Spleen (tissue), 11 donors: ENCODE results near the gene TACC3. TPM values are rescaled to one million over a fixed set of nuclear protein-coding genes. Genes with fewer than 3 reads are reported as not detected.

Experiments used
- DNase-seq: peaks from one replicate; pipeline ENCODE4 v3.0.0-alpha.2; 2020
- H3K27ac ChIP-seq, 8 donors: fragments of 200-600 bp; sonication (generic) in 7 of 8; 1 replicate in 4 of 8; 2 replicates in 4 of 8; pipeline versions ENCODE4 v1.5.0 to v1.8.0; 2016 to 2021; ENCODE audit warnings: inconsistent platforms in 4 of 8, mild to moderate bottlenecking in 4 of 8, moderate library complexity in 1 of 8
- H3K27me3 ChIP-seq, 7 donors: fragments of 200-600 bp; sonication (generic) in 6 of 7; replicated peaks in 1 of 7; 1 replicate in 4 of 7; 2 replicates in 3 of 7; pipeline versions ENCODE4 v1.5.0 to v1.8.0; 2016 to 2021; ENCODE audit warnings: inconsistent platforms in 3 of 7, mild to moderate bottlenecking in 1 of 7
- H3K36me3 ChIP-seq, 6 donors: fragments of 200-600 bp; sonication (generic) in 5 of 6; 1 replicate in 4 of 6; 2 replicates in 2 of 6; pipeline versions ENCODE4 v1.5.0 to v1.8.0; 2016 to 2021; ENCODE audit warnings: inconsistent platforms in 2 of 6
- H3K4me1 ChIP-seq, 6 donors: fragments of 200-600 bp; sonication (generic) in 5 of 6; 1 replicate in 3 of 6; 2 replicates in 3 of 6; pipeline versions ENCODE4 v1.5.0 to v1.8.0; 2016 to 2021; ENCODE audit warnings: inconsistent platforms in 3 of 6
- H3K4me3 ChIP-seq, 8 donors: fragments of 200-600 bp; sonication (generic) in 7 of 8; 1 replicate in 4 of 8; 2 replicates in 4 of 8; pipeline versions ENCODE4 v1.5.0 to v1.8.0; 2016 to 2021; ENCODE audit warnings: inconsistent platforms in 4 of 8, mild to moderate bottlenecking in 4 of 8, moderate library complexity in 2 of 8
- H3K9me3 ChIP-seq, 8 donors: fragments of 200-600 bp; sonication (generic) in 7 of 8; 1 replicate in 4 of 8; 2 replicates in 4 of 8; pipeline versions ENCODE4 v1.5.0 to v1.8.0; 2016 to 2021; ENCODE audit warnings: inconsistent platforms in 4 of 8
- POLR2A ChIP-seq, 3 donors: fragments of 450-650 bp; IDR thresholded peaks; one replicate each; pipeline ENCODE4 v1.5.1; 2017; ENCODE audit warnings: antibody characterized with exemption in 3 of 3, mild to moderate bottlenecking in 1 of 3
- POLR2AphosphoS5 ChIP-seq, 3 donors: sonication (generic); formaldehyde crosslinking; IDR thresholded peaks; one replicate each; pipeline ENCODE4 v1.5.1; 2017; ENCODE audit warnings: antibody characterized with exemption in 3 of 3
- WGBS, 5 donors: extraction: QIAGEN DNeasy Blood & Tissue Kit in 3 of 5; methylation state at CpG; one replicate each; pipeline versions ENCODE4 v1.1.5 to v1.1.7; 2013 to 2018; 5-methylcytosine and 5-hydroxymethylcytosine counted together
- intact Hi-C: fragments of 100-400 bp; cut with DNase I; formaldehyde crosslinking; loops from one replicate; pipeline ENCODE4 v1.15.0; 2023; ENCODE audit warnings: low total_unique reads
- polyA plus RNA-seq, 3 donors: library from polyadenylated mRNA; stranded (reverse); fragments of 200-250 nt; gene quantifications; one replicate each; pipeline ENCODE4 v1.2.1, GENCODE V29; 2013
- total RNA-seq, 7 donors: library from RNA; depleted of rRNA in 3 of 7; stranded (reverse); fragments of >200 nt in 3 of 7; fragmentation: NEBNext Ultra II Directional in 4 of 7; extraction: Animal tissue kit (Norgen Biotek cat#: 25700) in 4 of 7; gene quantifications; one replicate each; pipeline versions ENCODE4 v1.1.0 to v1.2.1, GENCODE V29; 2016 to 2021
- TF ChIP-seq, protein P1 (sequence below), 11 experiments: fragments of 200-600 bp in 7 of 11; fragments of 450-650 bp in 4 of 11; sonication (generic) in 4 of 11; IDR thresholded peaks in 8 of 11; conservative IDR thresholded peaks in 3 of 11; 1 replicate in 7 of 11; 2 replicates in 4 of 11; pipeline versions ENCODE4 v1.4.0 to v1.8.0; 2016 to 2021; ENCODE audit warnings: antibody characterized with exemption in 11 of 11, inconsistent platforms in 4 of 11, mild to moderate bottlenecking in 1 of 11
- donor health status: healthy with polysubstance abuse.
- donor health status: DM: no; HTN: no; CAD: no; lungs with moderate emphysema.
- donor health status: DM: no; HTN: no; CAD: no.
- donor health status: Bipolar disorder and iron deficiency.
- donor health status: healthy.
- donor health status: DM: no; HTN: no; CAD: no.
- donor health status: DM: yes; HTN: yes; CAD: no.

The TACC3 gene
- total and polyA plus RNA-seq, 10 donors = 33.3 to 84.4 (median 53.4) TPM

GRCh38 chr4:1745697-1746096 is 24.4 kb downstream of the TACC3 start:
- no peak for DNase-seq
- TF ChIP-seq POLR2AphosphoS5 (IDR thresholded peaks at IDR 0.05) (no peak), POLR2A (IDR thresholded peaks at IDR 0.05) (no peak)
- TF ChIP-seq, protein P1, sequence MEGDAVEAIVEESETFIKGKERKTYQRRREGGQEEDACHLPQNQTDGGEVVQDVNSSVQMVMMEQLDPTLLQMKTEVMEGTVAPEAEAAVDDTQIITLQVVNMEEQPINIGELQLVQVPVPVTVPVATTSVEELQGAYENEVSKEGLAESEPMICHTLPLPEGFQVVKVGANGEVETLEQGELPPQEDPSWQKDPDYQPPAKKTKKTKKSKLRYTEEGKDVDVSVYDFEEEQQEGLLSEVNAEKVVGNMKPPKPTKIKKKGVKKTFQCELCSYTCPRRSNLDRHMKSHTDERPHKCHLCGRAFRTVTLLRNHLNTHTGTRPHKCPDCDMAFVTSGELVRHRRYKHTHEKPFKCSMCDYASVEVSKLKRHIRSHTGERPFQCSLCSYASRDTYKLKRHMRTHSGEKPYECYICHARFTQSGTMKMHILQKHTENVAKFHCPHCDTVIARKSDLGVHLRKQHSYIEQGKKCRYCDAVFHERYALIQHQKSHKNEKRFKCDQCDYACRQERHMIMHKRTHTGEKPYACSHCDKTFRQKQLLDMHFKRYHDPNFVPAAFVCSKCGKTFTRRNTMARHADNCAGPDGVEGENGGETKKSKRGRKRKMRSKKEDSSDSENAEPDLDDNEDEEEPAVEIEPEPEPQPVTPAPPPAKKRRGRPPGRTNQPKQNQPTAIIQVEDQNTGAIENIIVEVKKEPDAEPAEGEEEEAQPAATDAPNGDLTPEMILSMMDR (IDR thresholded peaks at IDR 0.05 in 8 of 11, conservative IDR thresholded peaks at IDR 0.05 in 3 of 11) = no peak
- Histone ChIP-seq H3K27ac (no peak overlapping the region), H3K9me3 (no peaks in the 10 kb centered on the region), H3K4me3 (no peak overlapping the region), H3K4me1 (peaks cover 4 to 15% (median 8%) of the 10 kb centered on the region in 6 donors), H3K27me3 (peaks cover 0 to 17% (median 0%) of the 10 kb centered on the region in 7 donors), H3K36me3 (peaks cover 4 to 54% (median 39%) of the 10 kb centered on the region in 6 donors)
- 70 to 87% (median 79%) methylated on average over 9 to 12 of the region's 12 CpGs for whole genome bisulfite sequencing, 5 donors
- intact Hi-C loops = loop anchor here (5.0 kb wide), 2 partner anchors 67 to 152 kb away; no protein-coding TSS in a partner anchor

GRCh38 chr4:1746265-1746691 is 25.0 kb downstream of the TACC3 start:
- Histone ChIP-seq H3K36me3 (peaks cover 4 to 48% (median 33%) of the 10 kb centered on the region in 6 donors), H3K4me3 (no peak overlapping the region), H3K9me3 (no peaks in the 10 kb centered on the region), H3K4me1 (peaks cover 4 to 16% (median 9%) of the 10 kb centered on the region in 6 donors), H3K27me3 (peaks cover 0 to 17% (median 0%) of the 10 kb centered on the region in 7 donors), H3K27ac (no peak overlapping the region)
- intact Hi-C loops = loop anchor here (5.0 kb wide), 2 partner anchors 66 to 151 kb away; no protein-coding TSS in a partner anchor
- 3 to 24% (median 16%) methylated on average over 9 to 17 of the region's 17 CpGs for WGBS, 5 donors
- peak in 2 of 3 donors; percentile 37 to 70 for TF ChIP-seq POLR2AphosphoS5 (IDR thresholded peaks at IDR 0.05)
- no peak for TF ChIP-seq POLR2A (IDR thresholded peaks at IDR 0.05)
- TF ChIP-seq, protein P1 (IDR thresholded peaks at IDR 0.05 in 8 of 11, conservative IDR thresholded peaks at IDR 0.05 in 3 of 11) = peak; percentile 67 to 91 (median 83)
- peak; percentile 93 for DNase-seq

GRCh38 chr4:1746919-1747602 is 25.7 kb downstream of the TACC3 start:
- 85 to 89% (median 88%) methylated on average over 22 to 33 of the region's 33 CpGs for WGBS, 5 donors
- H3K4me1 ChIP-seq = peaks cover 9 to 24% (median 16%) of the 10 kb centered on the region in 6 donors
- DNase-seq = no peak
- no peak overlapping the region for H3K27ac ChIP-seq
- no peaks in the 10 kb centered on the region for H3K9me3 ChIP-seq
- H3K36me3 ChIP-seq = peaks cover 4 to 40% (median 25%) of the 10 kb centered on the region in 6 donors
- H3K4me3 ChIP-seq = no peak overlapping the region
- peaks cover 0 to 19% (median 0%) of the 10 kb centered on the region in 7 donors for H3K27me3 ChIP-seq
- TF ChIP-seq, protein P1 (IDR thresholded peaks at IDR 0.05 in 8 of 11, conservative IDR thresholded peaks at IDR 0.05 in 3 of 11) = no peak
- no peak for TF ChIP-seq POLR2A (IDR thresholded peaks at IDR 0.05)
- no peak for TF ChIP-seq POLR2AphosphoS5 (IDR thresholded peaks at IDR 0.05)
- intact Hi-C loops = loop anchor here (5.0 kb wide), 2 partner anchors 65 to 150 kb away; no protein-coding TSS in a partner anchor

DNA sequence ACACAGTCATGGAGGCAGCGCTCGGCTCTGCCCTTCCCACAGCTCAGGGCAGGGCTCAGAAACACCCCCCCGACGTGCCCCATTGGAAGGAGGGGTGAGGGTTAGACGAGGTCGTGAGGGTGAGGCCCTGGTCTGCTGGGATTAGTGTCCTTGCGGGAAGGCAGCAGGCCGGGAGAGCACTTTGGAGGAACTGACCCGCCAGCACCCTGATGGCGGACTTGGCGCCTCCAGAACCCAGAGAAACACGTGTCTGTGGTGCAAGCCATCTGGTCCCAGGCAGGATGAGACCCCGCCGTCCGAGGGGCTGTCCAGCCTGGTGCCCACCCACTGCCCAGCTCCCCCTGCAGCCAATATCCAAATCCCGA is 26.3 kb downstream of the TACC3 start:
- no peak overlapping the region for H3K27ac ChIP-seq
- H3K4me3 ChIP-seq = no peak overlapping the region
- TF ChIP-seq POLR2AphosphoS5 (IDR thresholded peaks at IDR 0.05) = no peak
- WGBS, 5 donors = 82 to 91% (median 84%) methylated on average over 14 to 16 of the region's 16 CpGs
- DNase-seq = no peak
- H3K9me3 ChIP-seq = no peaks in the 10 kb centered on the region
- intact Hi-C loops = loop anchor here (5.0 kb wide), 2 partner anchors 65 to 150 kb away; no protein-coding TSS in a partner anchor
- H3K4me1 ChIP-seq = peaks cover 15 to 29% (median 21%) of the 10 kb centered on the region in 6 donors
- H3K36me3 ChIP-seq = peaks cover 4 to 35% (median 21%) of the 10 kb centered on the region in 6 donors
- H3K27me3 ChIP-seq = peaks cover 0 to 24% (median 0%) of the 10 kb centered on the region in 7 donors
